Measurements from ENCODE around the gene GTF2A1. TPM values are rescaled to one million over a fixed set of nuclear protein-coding genes. Genes with fewer than 3 reads are reported as not detected.
A peak's percentile ranks its signal among the peaks of the same experiment; 100 is the strongest.

Gene GTF2A1
- polyA plus RNA-seq, 1 of the 3 experiments (the other 2 are of a cell fraction) = 7.6 TPM

DNA sequence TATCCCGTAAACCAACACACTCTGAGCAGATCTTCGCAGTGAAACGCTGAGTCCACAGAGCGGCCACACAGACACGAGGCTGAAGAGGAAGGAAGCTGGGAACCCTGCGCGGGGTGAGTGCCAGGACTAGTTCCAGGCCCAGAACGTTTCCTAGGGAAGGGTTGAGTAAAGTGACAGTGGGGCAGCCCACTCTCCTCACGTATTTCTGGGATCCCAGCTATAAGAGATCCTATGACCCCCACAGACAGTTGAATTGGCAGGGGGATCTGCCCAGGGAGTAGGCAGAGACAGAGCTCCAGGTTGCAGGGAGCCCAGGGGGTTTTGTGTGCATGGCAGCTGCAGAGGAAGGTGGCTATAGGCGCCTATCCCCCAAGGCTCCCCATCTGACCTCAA, 51.1 kb downstream of the GTF2A1 start (continued):
- TF ChIP-seq SIN3A (IDR thresholded peaks at IDR 0.05; ENCODE audit: borderline replicate concordance, low read depth, low read length) = no peak
- TF ChIP-seq EZH2phosphoT487 (IDR thresholded peaks at IDR 0.05; ENCODE audit: borderline replicate concordance, low read depth) = no peak
- no peak for TF ChIP-seq RCOR1 (IDR thresholded peaks at IDR 0.05; ENCODE audit: low read length)
- TF ChIP-seq, protein P1, sequence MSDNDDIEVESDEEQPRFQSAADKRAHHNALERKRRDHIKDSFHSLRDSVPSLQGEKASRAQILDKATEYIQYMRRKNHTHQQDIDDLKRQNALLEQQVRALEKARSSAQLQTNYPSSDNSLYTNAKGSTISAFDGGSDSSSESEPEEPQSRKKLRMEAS (IDR thresholded peaks at IDR 0.05; ENCODE audit: low read depth) = no peak

DNA sequence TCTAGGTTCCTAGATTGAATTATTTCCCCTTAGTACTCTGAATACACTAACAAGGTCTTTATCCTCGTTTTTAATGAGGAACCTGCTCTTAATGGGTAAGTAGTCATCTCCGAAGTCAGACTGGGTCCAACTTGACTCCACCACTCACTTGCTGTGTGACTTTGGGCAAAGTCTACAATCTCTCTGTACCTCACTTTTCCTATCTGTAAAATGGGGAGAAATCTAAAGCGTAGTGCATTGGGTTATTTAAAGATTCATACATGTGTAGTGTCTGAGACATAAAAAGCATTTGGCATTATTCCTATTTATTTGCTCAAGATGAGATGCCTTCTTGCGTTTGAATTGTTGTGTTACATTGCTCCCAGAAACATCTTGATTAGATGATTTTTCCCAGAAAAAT, 51.5 kb downstream of the GTF2A1 start:
- Histone ChIP-seq H3K4me3 (ENCODE audit: low read depth in 2 of 2, low read length in 1 of 2) (peak overlapping the region; percentile 79 to 84), H3K4me2 (peak overlapping the region; percentile 97), H3K9me2 (no peaks in the 10 kb centered on the region), H4K20me1 (ENCODE audit: insufficient read depth) (no peaks in the 10 kb centered on the region), H3F3A (replicated peaks; ENCODE audit: insufficient read depth) (peaks cover 11% of the 10 kb centered on the region), H3K4me1 (ENCODE audit: control insufficient read depth in 1 of 2, insufficient read depth in 2 of 2, low read depth in 1 of 2, low read length in 1 of 2) (peaks cover 3 to 5% of the 10 kb centered on the region in 2 experiments; a peak in 2 of 4 replicates), H3K27ac (ENCODE audit: low read depth in 2 of 2, low read length in 1 of 2) (no peak overlapping the region), H3K9me3 (no peaks in the 10 kb centered on the region), H3K79me2 (ENCODE audit: insufficient read depth) (no peaks in the 10 kb centered on the region), H3K9ac (no peak overlapping the region), H3K27me3 (ENCODE audit: insufficient read depth) (no peaks in the 10 kb centered on the region), H2AFZ (ENCODE audit: low read depth) (peak overlapping the region; percentile 99), H3K36me3 (replicated peaks in 1 of 2; ENCODE audit: control insufficient read depth in 1 of 2, insufficient read depth in 2 of 2, low read length in 1 of 2) (no peaks in the 10 kb centered on the region)
- ChIA-PET CTCF (interaction anchor here (1.3 to 3.3 kb wide), 6 partner anchors 9 to 213 kb away, joined by 6 to 23 read pairs (median 15); partner anchors contain the start of gene TSHR), POLR2A (interaction anchor here (1.0 to 1.3 kb wide), 3 partner anchors 16 to 173 kb away, joined by 3 to 6 read pairs (median 5); no protein-coding TSS in a partner anchor)
- no peak for DNase-seq
- 88% methylated on average over 4 of the region's 4 CpGs for WGBS (ENCODE audit: low lambda C conversion rate)
- no peak for TF ChIP-seq CTCF (IDR thresholded peaks at IDR 0.05)
- TF ChIP-seq RCOR1 (IDR thresholded peaks at IDR 0.05; ENCODE audit: low read length) = no peak
- no peak for TF ChIP-seq GABPA (IDR thresholded peaks at IDR 0.05; ENCODE audit: low read depth)
- TF ChIP-seq ELF1 (IDR thresholded peaks at IDR 0.05) = no peak
- no peak for TF ChIP-seq NRF1 (IDR thresholded peaks at IDR 0.05; ENCODE audit: low read depth, low read length)
- no peak for TF ChIP-seq RAD21 (IDR thresholded peaks at IDR 0.05; ENCODE audit: low read length)
- TF ChIP-seq MXI1 (IDR thresholded peaks at IDR 0.05; ENCODE audit: low read depth, low read length) = no peak
- TF ChIP-seq, protein P2, sequence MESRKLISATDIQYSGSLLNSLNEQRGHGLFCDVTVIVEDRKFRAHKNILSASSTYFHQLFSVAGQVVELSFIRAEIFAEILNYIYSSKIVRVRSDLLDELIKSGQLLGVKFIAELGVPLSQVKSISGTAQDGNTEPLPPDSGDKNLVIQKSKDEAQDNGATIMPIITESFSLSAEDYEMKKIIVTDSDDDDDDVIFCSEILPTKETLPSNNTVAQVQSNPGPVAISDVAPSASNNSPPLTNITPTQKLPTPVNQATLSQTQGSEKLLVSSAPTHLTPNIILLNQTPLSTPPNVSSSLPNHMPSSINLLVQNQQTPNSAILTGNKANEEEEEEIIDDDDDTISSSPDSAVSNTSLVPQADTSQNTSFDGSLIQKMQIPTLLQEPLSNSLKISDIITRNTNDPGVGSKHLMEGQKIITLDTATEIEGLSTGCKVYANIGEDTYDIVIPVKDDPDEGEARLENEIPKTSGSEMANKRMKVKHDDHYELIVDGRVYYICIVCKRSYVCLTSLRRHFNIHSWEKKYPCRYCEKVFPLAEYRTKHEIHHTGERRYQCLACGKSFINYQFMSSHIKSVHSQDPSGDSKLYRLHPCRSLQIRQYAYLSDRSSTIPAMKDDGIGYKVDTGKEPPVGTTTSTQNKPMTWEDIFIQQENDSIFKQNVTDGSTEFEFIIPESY (IDR thresholded peaks at IDR 0.05; ENCODE audit: borderline replicate concordance, low read depth) = no peak
- TF ChIP-seq FOXJ3 (CRISPR knock-in tag; IDR thresholded peaks at IDR 0.05) = no peak
- TF ChIP-seq, protein P3, sequence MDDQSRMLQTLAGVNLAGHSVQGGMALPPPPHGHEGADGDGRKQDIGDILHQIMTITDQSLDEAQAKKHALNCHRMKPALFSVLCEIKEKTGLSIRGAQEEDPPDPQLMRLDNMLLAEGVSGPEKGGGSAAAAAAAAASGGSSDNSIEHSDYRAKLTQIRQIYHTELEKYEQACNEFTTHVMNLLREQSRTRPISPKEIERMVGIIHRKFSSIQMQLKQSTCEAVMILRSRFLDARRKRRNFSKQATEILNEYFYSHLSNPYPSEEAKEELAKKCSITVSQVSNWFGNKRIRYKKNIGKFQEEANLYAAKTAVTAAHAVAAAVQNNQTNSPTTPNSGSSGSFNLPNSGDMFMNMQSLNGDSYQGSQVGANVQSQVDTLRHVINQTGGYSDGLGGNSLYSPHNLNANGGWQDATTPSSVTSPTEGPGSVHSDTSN (IDR thresholded peaks at IDR 0.05) = no peak
- TF ChIP-seq RFX5 (IDR thresholded peaks at IDR 0.05; ENCODE audit: low read length) = no peak
- TF ChIP-seq, protein P4, sequence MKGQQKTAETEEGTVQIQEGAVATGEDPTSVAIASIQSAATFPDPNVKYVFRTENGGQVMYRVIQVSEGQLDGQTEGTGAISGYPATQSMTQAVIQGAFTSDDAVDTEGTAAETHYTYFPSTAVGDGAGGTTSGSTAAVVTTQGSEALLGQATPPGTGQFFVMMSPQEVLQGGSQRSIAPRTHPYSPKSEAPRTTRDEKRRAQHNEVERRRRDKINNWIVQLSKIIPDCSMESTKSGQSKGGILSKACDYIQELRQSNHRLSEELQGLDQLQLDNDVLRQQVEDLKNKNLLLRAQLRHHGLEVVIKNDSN (IDR thresholded peaks at IDR 0.05; ENCODE audit: borderline replicate concordance, low read depth) = no peak

All from SK-N-SH (cell line).